Upper lobe of left lung (tissue), 4 donors: ENCODE measurements around the gene DOCK10.

Experiments used
- CTCF ChIP-seq, 6 experiments: fragments of 450-650 bp in 4 of 6; fragments of 200-600 bp in 2 of 6; sonication (generic) in 2 of 6; IDR thresholded peaks; one replicate each; pipeline ENCODE4 v1.5.1; 2016 to 2019; ENCODE audit warnings: antibody characterized with exemption in 6 of 6
- EP300 ChIP-seq, 4 donors: sonication (generic); formaldehyde crosslinking; IDR thresholded peaks; one replicate each; pipeline ENCODE4 v1.5.1; 2017; ENCODE audit warnings: antibody characterized with exemption in 4 of 4, control low read depth in 2 of 4
- POLR2A ChIP-seq, 4 donors: fragments of 450-650 bp; IDR thresholded peaks; one replicate each; pipeline ENCODE4 v1.5.1; 2016 to 2017; ENCODE audit warnings: antibody characterized with exemption in 4 of 4, mild to moderate bottlenecking in 2 of 4
- POLR2AphosphoS5 ChIP-seq, 2 donors: sonication (generic); formaldehyde crosslinking; IDR thresholded peaks; one replicate each; pipeline ENCODE4 v1.5.1; 2017; ENCODE audit warnings: antibody characterized with exemption in 2 of 2

- TF ChIP-seq POLR2A (IDR thresholded peaks at IDR 0.05): no peak
- no peak for TF ChIP-seq CTCF (IDR thresholded peaks at IDR 0.05)
- TF ChIP-seq POLR2AphosphoS5 (IDR thresholded peaks at IDR 0.05): no peak
- TF ChIP-seq EP300 (IDR thresholded peaks at IDR 0.05): no peak
Observed at GRCh38 chr2:225022188-225022587, 20.1 kb downstream of the DOCK10 start.
